HAP-1 (cell line): ENCODE results near the gene SEMA7A.
"Not testable (repeated sequence)": the region's sequence is repeated elsewhere in the genome, so short reads cannot be mapped to it uniquely, and the experiment has no call there.

Experiments used
- DNase-seq, 2 experiments: peaks; one replicate each; pipeline ENCODE4 v3.0.0-alpha.2; 2016 to 2020; ENCODE audit warnings: low spot score in 2 of 2
- H3K27me3 ChIP-seq: fragments of 250-450 bp; sonication (Bioruptor Pico); 2 replicates; pipeline ENCODE4 v1.5.1; 2020; ENCODE audit warnings: low read depth, mild to moderate bottlenecking, moderate library complexity
- H3K36me3 ChIP-seq: fragments of 250-450 bp; sonication (Bioruptor Pico); replicated peaks from 2 replicates; pipeline ENCODE4 v1.5.1; 2020; ENCODE audit warnings: mild to moderate bottlenecking
- H3K4me1 ChIP-seq: fragments of 250-450 bp; sonication (Bioruptor Pico); 2 replicates; pipeline ENCODE4 v1.5.1; 2020; ENCODE audit warnings: mild to moderate bottlenecking
- H3K4me3 ChIP-seq: fragments of 250-450 bp; sonication (Bioruptor Pico); 2 replicates; pipeline ENCODE4 v1.5.1; 2020; ENCODE audit warnings: mild to moderate bottlenecking, moderate library complexity
- H3K9me3 ChIP-seq: fragments of 250-450 bp; sonication (Bioruptor Pico); 2 replicates; pipeline ENCODE4 v1.5.1; 2020; ENCODE audit warnings: mild to moderate bottlenecking, moderate library complexity
- in situ Hi-C: fragments of 300-500 bp; cut with MboI; formaldehyde crosslinking; loops from 3 replicates; pipeline ENCODE4 v1.14.3; 2020; ENCODE audit warnings: low sequenced_read_pairs, inconsistent platforms, mixed read lengths

Gene SEMA7A

GRCh38 chr15:74367296-74367854 is 66.4 kb downstream of the SEMA7A start, which contains the start of gene CYP11A1:
Gene CYP11A1, minus strand, starts transcription at chr15:74367646. Its CDS starts 61 bp downstream, at chr15:74367585.
- no peak within 1 kb of the TSS for H3K4me3 ChIP-seq

GRCh38 chr15:74365598-74366445 is 67.9 kb downstream of the SEMA7A start:
- Histone ChIP-seq H3K27me3 (peaks cover 14% of the 10 kb centered on the region), H3K4me3 (no peak overlapping the region), H3K4me1 (no peaks in the 10 kb centered on the region), H3K36me3 (no peaks in the 10 kb centered on the region; the same call in 1 of the 2 replicates), H3K9me3 (no peaks in the 10 kb centered on the region)
- in situ Hi-C loops, result no loop called here
- no peak for DNase-seq

More at GRCh38 chr15:74367296-74367854, 66.4 kb downstream of the SEMA7A start, which contains the start of gene CYP11A1:
- in situ Hi-C loops, result no loop called here
- no peaks in the 10 kb centered on the region for H3K4me1 ChIP-seq
- no peaks in the 10 kb centered on the region for H3K9me3 ChIP-seq
- H3K27me3 ChIP-seq, result peaks cover 30% of the 10 kb centered on the region
- H3K36me3 ChIP-seq, result no peaks in the 10 kb centered on the region; the same call in 1 of the 2 replicates
- DNase-seq, result no peak

- in situ Hi-C loops, result no loop called here
- no peak for DNase-seq
These were observed 68.7 kb downstream of the SEMA7A start for GRCh38 chr15:74364936-74365597.

GRCh38 chr15:74362482-74362881 is 71.3 kb downstream of the SEMA7A start:
- in situ Hi-C loops, result no loop called here
- Histone ChIP-seq H3K9me3 (no peaks in the 10 kb centered on the region), H3K36me3 (no peaks in the 10 kb centered on the region; the same call in 1 of the 2 replicates), H3K4me3 (no peak overlapping the region), H3K27me3 (peaks cover 4% of the 10 kb centered on the region), H3K4me1 (no peaks in the 10 kb centered on the region)
- DNase-seq, result no peak

More at GRCh38 chr15:74364936-74365597, 68.7 kb downstream of the SEMA7A start:
- peaks cover 7% of the 10 kb centered on the region for H3K27me3 ChIP-seq
- no peaks in the 10 kb centered on the region for H3K9me3 ChIP-seq
- H3K36me3 ChIP-seq, result no peaks in the 10 kb centered on the region; the same call in 1 of the 2 replicates
- H3K4me1 ChIP-seq, result no peaks in the 10 kb centered on the region
- H3K4me3 ChIP-seq, result no peak overlapping the region

- H3K4me1 ChIP-seq, in situ Hi-C loops: not testable (repeated sequence)
These were observed 72.9 kb downstream of the SEMA7A start for GRCh38 chr15:74360855-74361254.

GRCh38 chr15:74359376-74359775 is 74.4 kb downstream of the SEMA7A start:
- H3K4me3 ChIP-seq, H3K4me1 ChIP-seq, H3K9me3 ChIP-seq, in situ Hi-C loops, H3K36me3 ChIP-seq, H3K27me3 ChIP-seq, DNase-seq: not testable (repeated sequence)

More at GRCh38 chr15:74360855-74361254, 72.9 kb downstream of the SEMA7A start:
- H3K4me3 ChIP-seq, DNase-seq, H3K9me3 ChIP-seq, H3K36me3 ChIP-seq, H3K27me3 ChIP-seq: not testable (repeated sequence)
